Trophoblast cell (in vitro differentiated cells and primary cell): ENCODE measurements around the gene IRF2BP2.

Experiments used
- DNase-seq, 2 donors: peaks; one replicate each; pipeline ENCODE4 v3.0.0-alpha.2; 2016
- H2AFZ ChIP-seq: 2 replicates; pipeline ENCODE4 v1.6.1; 2013; ENCODE audit warnings: low read length, moderate library complexity, mild to moderate bottlenecking; ENCODE audit not compliant: insufficient read depth, poor library complexity
- H2AK5ac ChIP-seq: 2 replicates; pipeline ENCODE4 v1.6.1; 2013; ENCODE audit warnings: mild to moderate bottlenecking, low read length
- H2BK120ac ChIP-seq: 2 replicates; pipeline ENCODE4 v1.6.1; 2013; ENCODE audit warnings: low read length, mild to moderate bottlenecking, moderate library complexity; ENCODE audit not compliant: insufficient read depth, poor library complexity
- H2BK12ac ChIP-seq: 2 replicates; pipeline ENCODE4 v1.6.1; 2013; ENCODE audit warnings: mild to moderate bottlenecking, low read length, moderate library complexity
- H2BK5ac ChIP-seq: 2 replicates; pipeline ENCODE4 v1.6.1; 2013; ENCODE audit warnings: low read length, low read depth, moderate library complexity, mild to moderate bottlenecking; ENCODE audit not compliant: poor library complexity
- H3K14ac ChIP-seq: 2 replicates; pipeline ENCODE4 v1.6.1; 2013; ENCODE audit warnings: mild to moderate bottlenecking, low read length
- H3K18ac ChIP-seq: 2 replicates; pipeline ENCODE4 v1.6.1; 2013; ENCODE audit warnings: mild to moderate bottlenecking, low read length
- H3K23ac ChIP-seq: 2 replicates; pipeline ENCODE4 v1.6.1; 2013; ENCODE audit warnings: low read length
- H3K27ac ChIP-seq: 2 replicates; pipeline ENCODE4 v1.5.1; 2013; ENCODE audit warnings: low read depth, mild to moderate bottlenecking, inconsistent platforms, low read length, moderate library complexity
- H3K27me3 ChIP-seq: 2 replicates; pipeline ENCODE4 v1.6.1; 2013; ENCODE audit warnings: inconsistent platforms, mild to moderate bottlenecking, low read length, moderate library complexity; ENCODE audit not compliant: insufficient read depth
- H3K36me3 ChIP-seq, 2 experiments: 1 replicate in 1 of 2; 2 replicates in 1 of 2; pipeline ENCODE4 v1.6.1; 2013; ENCODE audit warnings: low read length in 2 of 2, mild to moderate bottlenecking in 2 of 2, moderate library complexity in 1 of 2; ENCODE audit not compliant: insufficient read depth in 2 of 2, control insufficient read depth in 1 of 2
- H3K4ac ChIP-seq: 2 replicates; pipeline ENCODE4 v1.6.1; 2013; ENCODE audit warnings: low read depth, mild to moderate bottlenecking, low read length, moderate library complexity
- H3K4me1 ChIP-seq, 2 experiments: 1 replicate in 1 of 2; 2 replicates in 1 of 2; pipeline ENCODE4 v1.6.1; 2013; ENCODE audit warnings: low read length in 2 of 2, mild to moderate bottlenecking in 2 of 2, moderate library complexity in 1 of 2; ENCODE audit not compliant: insufficient read depth in 2 of 2, control insufficient read depth in 1 of 2
- H3K4me2 ChIP-seq: 2 replicates; pipeline ENCODE4 v1.6.1; 2013; ENCODE audit warnings: inconsistent platforms, mild to moderate bottlenecking, low read length, moderate library complexity
- H3K4me3 ChIP-seq: 2 replicates; pipeline ENCODE4 v1.5.1; 2013; ENCODE audit warnings: mild to moderate bottlenecking, low read depth, low read length, inconsistent platforms
- H3K79me1 ChIP-seq: one replicate; pipeline ENCODE4 v1.6.1; 2013; ENCODE audit warnings: low read length
- H3K79me2 ChIP-seq: 2 replicates; pipeline ENCODE4 v1.6.1; 2013; ENCODE audit warnings: low read length, mild to moderate bottlenecking; ENCODE audit not compliant: control insufficient read depth, insufficient read depth, poor library complexity
- H3K9ac ChIP-seq: 2 replicates; pipeline ENCODE4 v1.6.1; 2013; ENCODE audit warnings: mild to moderate bottlenecking, low read length
- H3K9me3 ChIP-seq: 2 replicates; pipeline ENCODE4 v1.6.1; 2013; ENCODE audit warnings: low read depth, mild to moderate bottlenecking, control low read depth, inconsistent platforms, low read length; ENCODE audit not compliant: insufficient read depth
- H4K12ac ChIP-seq: 2 replicates; pipeline ENCODE4 v1.6.1; 2013; ENCODE audit warnings: low read depth, mild to moderate bottlenecking, low read length, moderate library complexity
- H4K8ac ChIP-seq: 2 replicates; pipeline ENCODE4 v1.6.1; 2013; ENCODE audit warnings: low read depth, mild to moderate bottlenecking, low read length, moderate library complexity
- H4K91ac ChIP-seq: one replicate; pipeline ENCODE4 v1.6.1; 2013; ENCODE audit warnings: low read depth, mild to moderate bottlenecking, low read length, moderate library complexity
- WGBS: extraction: QIAGEN DNeasy Blood & Tissue Kit; methylation state at CpG from one replicate; pipeline ENCODE4 v1.1.7; 2013; ENCODE audit warnings: missing lambda C conversion rate; ENCODE audit not compliant: insufficient read length, insufficient coverage; ENCODE audit errors: extremely low coverage; 5-methylcytosine and 5-hydroxymethylcytosine counted together

Gene IRF2BP2

DNA sequence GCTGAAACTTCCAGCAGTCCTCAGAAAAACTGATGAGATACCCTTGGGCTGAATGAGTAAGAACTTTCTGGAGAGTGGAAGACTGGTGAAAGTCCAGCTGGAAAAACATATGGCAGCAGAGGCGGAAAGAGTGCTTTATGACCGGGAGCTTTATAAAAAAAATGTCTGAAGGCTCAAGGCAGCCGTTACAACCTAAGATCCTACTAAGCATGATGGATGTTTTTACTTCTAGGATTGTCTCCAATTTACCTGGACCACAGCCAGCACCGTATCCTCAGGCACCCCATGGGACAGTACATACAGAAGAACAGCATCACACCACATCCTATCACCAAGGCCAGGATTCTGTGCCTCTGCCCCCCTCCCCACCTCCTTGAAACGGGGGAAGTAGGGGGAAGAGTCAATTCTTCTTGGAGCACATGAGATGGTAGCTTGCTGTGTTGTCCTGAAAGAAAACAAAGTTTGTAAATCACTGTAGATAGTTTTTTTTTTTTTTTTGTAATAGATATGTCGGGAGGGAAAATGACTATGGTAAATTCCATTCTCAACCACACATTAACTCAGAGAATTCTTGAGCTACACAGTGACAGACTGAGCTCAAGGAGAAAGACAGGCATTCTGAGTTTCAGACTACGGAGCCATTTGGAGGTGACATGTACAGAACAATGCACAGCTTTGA is 11.8 kb upstream of the IRF2BP2 start:
- H3K9me3 ChIP-seq, result no peaks in the 10 kb centered on the region
- H3K27ac ChIP-seq, result peak overlapping the region; percentile 61
- H3K79me2 ChIP-seq, result peaks cover 1% of the 10 kb centered on the region
- H3K18ac ChIP-seq, result peak overlapping the region; percentile 69
- peak overlapping the region; percentile 100 for H2BK12ac ChIP-seq
- peak overlapping the region; percentile 97 for H4K91ac ChIP-seq
- H4K8ac ChIP-seq, result peak overlapping the region; percentile 33
- H2BK120ac ChIP-seq, result peak overlapping the region; percentile 97
- no peak overlapping the region for H3K23ac ChIP-seq
- peak overlapping the region; percentile 98 for H3K14ac ChIP-seq
- peak overlapping the region; percentile 99 for H2AK5ac ChIP-seq
- no peak overlapping the region for H4K12ac ChIP-seq
- DNase-seq, result no peak
- H3K4me2 ChIP-seq, result no peak overlapping the region
- H3K27me3 ChIP-seq, result no peaks in the 10 kb centered on the region
- peaks cover 26% of the 10 kb centered on the region for H3K79me1 ChIP-seq
- peaks cover 16 to 21% of the 10 kb centered on the region in 2 experiments for H3K4me1 ChIP-seq
- no peaks in the 10 kb centered on the region for H3K36me3 ChIP-seq
- no peak overlapping the region for H3K4me3 ChIP-seq
- H2AFZ ChIP-seq, result peak overlapping the region; percentile 86
- H3K9ac ChIP-seq, result no peak overlapping the region
- H2BK5ac ChIP-seq, result peak overlapping the region; percentile 80
- peak overlapping the region; percentile 76 for H3K4ac ChIP-seq
- WGBS, result no CpG with 5 or more reads among the region's 7 CpGs

GRCh38 chr1:234621127-234621468 is 11.1 kb upstream of the IRF2BP2 start:
- H3K9me3 ChIP-seq, result no peaks in the 10 kb centered on the region
- no peak overlapping the region for H3K27ac ChIP-seq

GRCh38 chr1:234620272-234621126 is 10.5 kb upstream of the IRF2BP2 start:
- peaks cover 29% of the 10 kb centered on the region for H3K79me1 ChIP-seq
- H3K4ac ChIP-seq, result peak overlapping the region; percentile 94
- H3K14ac ChIP-seq, result peak overlapping the region; percentile 88
- peak overlapping the region; percentile 95 for H4K91ac ChIP-seq
- peak overlapping the region; percentile 99 for H2AK5ac ChIP-seq
- H3K79me2 ChIP-seq, result peaks cover 1% of the 10 kb centered on the region
- H2AFZ ChIP-seq, result no peak overlapping the region
- no peaks in the 10 kb centered on the region for H3K36me3 ChIP-seq
- DNase-seq, result no peak
- H3K9me3 ChIP-seq, result no peaks in the 10 kb centered on the region
- peak overlapping the region; percentile 94 for H2BK5ac ChIP-seq
- no peak overlapping the region for H3K9ac ChIP-seq
- no CpG with 5 or more reads among the region's 6 CpGs for WGBS
- H3K4me2 ChIP-seq, result no peak overlapping the region
- no peaks in the 10 kb centered on the region for H3K27me3 ChIP-seq
- no peak overlapping the region for H3K27ac ChIP-seq
- H2BK12ac ChIP-seq, result peak overlapping the region; percentile 100
- H2BK120ac ChIP-seq, result peak overlapping the region; percentile 98
- no peak overlapping the region for H4K12ac ChIP-seq
- H3K4me1 ChIP-seq, result peaks cover 16 to 23% of the 10 kb centered on the region in 2 experiments
- H3K4me3 ChIP-seq, result no peak overlapping the region
- H3K18ac ChIP-seq, result no peak overlapping the region
- peak overlapping the region; percentile 87 for H4K8ac ChIP-seq
- H3K23ac ChIP-seq, result no peak overlapping the region

More at GRCh38 chr1:234621127-234621468, 11.1 kb upstream of the IRF2BP2 start:
- Histone ChIP-seq H2AFZ (no peak overlapping the region), H3K4me1 (peaks cover 16 to 23% of the 10 kb centered on the region in 2 experiments), H3K79me1 (peaks cover 29% of the 10 kb centered on the region), H3K79me2 (peaks cover 1% of the 10 kb centered on the region), H2BK120ac (no peak overlapping the region), H3K36me3 (no peaks in the 10 kb centered on the region), H3K18ac (no peak overlapping the region), H3K23ac (no peak overlapping the region), H2AK5ac (no peak overlapping the region), H3K14ac (no peak overlapping the region), H3K9ac (no peak overlapping the region), H3K4me3 (no peak overlapping the region), H3K4me2 (no peak overlapping the region), H2BK5ac (no peak overlapping the region), H4K91ac (no peak overlapping the region), H3K27me3 (no peaks in the 10 kb centered on the region), H3K4ac (no peak overlapping the region), H4K8ac (no peak overlapping the region), H2BK12ac (no peak overlapping the region), H4K12ac (no peak overlapping the region)
- DNase-seq, result no peak
- WGBS, result no CpG with 5 or more reads among the region's 3 CpGs

GRCh38 chr1:234619794-234620247 is 9.8 kb upstream of the IRF2BP2 start:
- DNase-seq, result no peak
- Histone ChIP-seq H4K12ac (no peak overlapping the region), H3K4me1 (peaks cover 16 to 23% of the 10 kb centered on the region in 2 experiments), H2AFZ (no peak overlapping the region), H3K79me1 (peaks cover 29% of the 10 kb centered on the region), H2AK5ac (no peak overlapping the region), H3K36me3 (no peaks in the 10 kb centered on the region), H3K14ac (no peak overlapping the region), H2BK5ac (no peak overlapping the region), H3K23ac (no peak overlapping the region), H3K4ac (no peak overlapping the region), H3K4me2 (no peak overlapping the region), H2BK120ac (no peak overlapping the region), H3K27ac (no peak overlapping the region), H3K79me2 (peaks cover 1% of the 10 kb centered on the region), H4K91ac (no peak overlapping the region), H3K9ac (no peak overlapping the region), H2BK12ac (no peak overlapping the region), H3K4me3 (no peak overlapping the region), H4K8ac (no peak overlapping the region), H3K9me3 (no peaks in the 10 kb centered on the region), H3K18ac (no peak overlapping the region), H3K27me3 (no peaks in the 10 kb centered on the region)
- WGBS, result no CpG with 5 or more reads among the region's 6 CpGs
